Ovary (tissue), 9 donors: Measurements from ENCODE around the gene ZSCAN18. TPM values are rescaled to one million over a fixed set of nuclear protein-coding genes. Genes with fewer than 3 reads are reported as not detected.

ENCODE experiments used
- DNase-seq, 5 donors: peaks; one replicate each; pipeline ENCODE4 v3.0.0-alpha.2; 2019 to 2020
- H3K27ac ChIP-seq, 2 donors: fragments of 200-600 bp; one replicate each; pipeline versions ENCODE4 v1.5.1 to v1.8.0; 2019 to 2022
- H3K27me3 ChIP-seq: fragments of 200-600 bp; one replicate; pipeline ENCODE4 v1.8.0; 2022
- H3K36me3 ChIP-seq: fragments of 200-600 bp; sonication (generic); one replicate; pipeline ENCODE4 v1.5.1; 2019
- H3K4me1 ChIP-seq: one replicate; pipeline ENCODE4 v1.8.1; 2013; ENCODE audit warnings: mild to moderate bottlenecking, moderate library complexity; ENCODE audit not compliant: insufficient read depth
- H3K4me3 ChIP-seq: fragments of 200-600 bp; sonication (generic); one replicate; pipeline ENCODE4 v1.5.1; 2017
- H3K9me3 ChIP-seq, 2 donors: fragments of 200-600 bp in 1 of 2; sonication (generic) in 1 of 2; one replicate each; pipeline versions ENCODE4 v1.5.1 to v1.8.1; 2013 to 2019; ENCODE audit warnings: mild to moderate bottlenecking in 1 of 2, moderate library complexity in 1 of 2
- CTCF ChIP-seq, 3 donors: fragments of 450-650 bp in 2 of 3; fragments of 200-600 bp in 1 of 3; IDR thresholded peaks; one replicate each; pipeline versions ENCODE4 v1.5.1 to v1.8.0; 2016 to 2022; ENCODE audit warnings: antibody characterized with exemption in 3 of 3, mild to moderate bottlenecking in 1 of 3
- EP300 ChIP-seq: sonication (generic); formaldehyde crosslinking; IDR thresholded peaks from one replicate; pipeline ENCODE4 v1.6.1; 2017; ENCODE audit warnings: antibody characterized with exemption
- POLR2A ChIP-seq: fragments of 450-650 bp; IDR thresholded peaks from one replicate; pipeline ENCODE4 v1.6.1; 2017; ENCODE audit warnings: antibody characterized with exemption, mild to moderate bottlenecking, moderate library complexity
- WGBS, 3 donors: extraction: QIAGEN DNeasy Blood & Tissue Kit in 1 of 3; methylation state at CpG; one replicate each; pipeline versions ENCODE4 v1.1.5 to v1.1.7; 2013 to 2017; 5-methylcytosine and 5-hydroxymethylcytosine counted together
- intact Hi-C, 4 donors: fragments of 100-400 bp; cut with DNase I; formaldehyde crosslinking; loops; one replicate each; pipeline versions ENCODE4 v1.11.0 to v1.15.1; 2022 to 2023
- polyA plus RNA-seq, 2 donors: library from polyadenylated mRNA; stranded (reverse); fragments of 200-250 nt in 1 of 2; fragments of 350-450 nt in 1 of 2; fragmentation: Illumina TruSeq in 1 of 2; extraction: RNeasy Lipid Tissue Mini Kit (QIAGEN cat#74804) in 1 of 2; gene quantifications; one replicate each; pipeline ENCODE4 v1.2.3, GENCODE V29; 2013 to 2014
- total RNA-seq, 7 donors: library from RNA; depleted of rRNA in 2 of 7; stranded (reverse); fragments of >200 nt in 2 of 7; fragmentation: NEBNext Ultra II Directional in 3 of 7; extraction: Animal tissue kit (Norgen Biotek cat#: 25700) in 3 of 7; gene quantifications; one replicate each; pipeline versions ENCODE4 v1.1.0 to v1.2.4, GENCODE V29; 2016 to 2023
- donor health status: DM: no; HTN: no; CAD: no; lungs with moderate emphysema.
- donor health status: DM: no; HTN: no; CAD: no.
- donor health status: Bipolar disorder and iron deficiency.
- donor health status: DM: yes; HTN: yes; CAD: no.
- donor health status: DM: no; HTN: no; CAD: no.
- donor health status: DM: yes; HTN: yes; CAD: no.

Gene ZSCAN18
- total and polyA plus RNA-seq, 9 donors = 32.1 to 144 (median 117) TPM

- intact Hi-C loops = no loop called here
- no peak overlapping the region for H3K4me3 ChIP-seq
- H3K36me3 ChIP-seq = peaks cover 5% of the 10 kb centered on the region
These were observed 31.3 kb upstream of the ZSCAN18 start for GRCh38 chr19:58129284-58129683.

GRCh38 chr19:58128041-58128685 lies 30.1 kb upstream of the ZSCAN18 start:
- Histone ChIP-seq H3K27me3 (no peaks in the 10 kb centered on the region), H3K27ac (no peak overlapping the region), H3K4me1 (no peaks in the 10 kb centered on the region), H3K9me3 (peaks cover 36 to 82% of the 10 kb centered on the region in 2 donors), H3K36me3 (peaks cover 5% of the 10 kb centered on the region), H3K4me3 (no peak overlapping the region)
- 96 to 99% (median 96%) methylated on average over 12 of the region's 12 CpGs for WGBS, 3 donors
- no peak for TF ChIP-seq CTCF (IDR thresholded peaks at IDR 0.05)
- TF ChIP-seq POLR2A = no peak
- no peak for TF ChIP-seq EP300
- intact Hi-C loops = no loop called here
- no peak for DNase-seq

More at GRCh38 chr19:58129284-58129683, 31.3 kb upstream of the ZSCAN18 start:
- DNase-seq = no peak
- whole genome bisulfite sequencing, 3 donors = 98 to 99% (median 98%) methylated on average over 3 of the region's 3 CpGs
- no peaks in the 10 kb centered on the region for H3K27me3 ChIP-seq
- H3K27ac ChIP-seq = no peak overlapping the region
- H3K9me3 ChIP-seq = peaks cover 36 to 91% of the 10 kb centered on the region in 2 donors
- TF ChIP-seq POLR2A (no peak), CTCF (IDR thresholded peaks at IDR 0.05) (no peak), EP300 (no peak)
- no peaks in the 10 kb centered on the region for H3K4me1 ChIP-seq

- peaks cover 13 to 55% of the 10 kb centered on the region in 2 donors for H3K9me3 ChIP-seq
- no peaks in the 10 kb centered on the region for H3K27me3 ChIP-seq
- H3K4me1 ChIP-seq = no peaks in the 10 kb centered on the region
- H3K4me3 ChIP-seq = no peak overlapping the region
- TF ChIP-seq EP300 = no peak
- no peak for TF ChIP-seq CTCF (IDR thresholded peaks at IDR 0.05)
- no peak for TF ChIP-seq POLR2A
- intact Hi-C loops = no loop called here
- WGBS, 3 donors = 60 to 71% (median 71%) methylated on average over 5 of the region's 5 CpGs
- no peaks in the 10 kb centered on the region for H3K36me3 ChIP-seq
- H3K27ac ChIP-seq = no peak overlapping the region
- no peak for DNase-seq
These were observed 25.3 kb upstream of the ZSCAN18 start for GRCh38 chr19:58123354-58123753.

- intact Hi-C loops = no loop called here
- WGBS, 3 donors = 87 to 91% (median 90%) methylated on average over 5 of the region's 5 CpGs
- peaks cover 0 to 45% of the 10 kb centered on the region in 2 donors for H3K9me3 ChIP-seq
These were observed 21.1 kb upstream of the ZSCAN18 start for GRCh38 chr19:58118979-58119733.

More at GRCh38 chr19:58118979-58119733, 21.1 kb upstream of the ZSCAN18 start:
- H3K4me3 ChIP-seq = no peak overlapping the region
- TF ChIP-seq CTCF (IDR thresholded peaks at IDR 0.05) (no peak), POLR2A (no peak), EP300 (no peak)
- H3K27ac ChIP-seq = no peak overlapping the region
- H3K27me3 ChIP-seq = no peaks in the 10 kb centered on the region
- H3K4me1 ChIP-seq = no peaks in the 10 kb centered on the region
- H3K36me3 ChIP-seq = no peaks in the 10 kb centered on the region
- DNase-seq = no peak
